Loucy (cell line): ENCODE data around the gene DNM1.

Experiments used
- H2AFZ ChIP-seq: fragments of 200-600 bp; sonication (generic); 2 replicates; pipeline ENCODE4 v1.6.0; 2016; ENCODE audit warnings: antibody characterized with exemption, mild to moderate bottlenecking, low read length, moderate library complexity
- H3F3A ChIP-seq: fragments of 200-600 bp; 2 replicates; pipeline ENCODE4 v1.6.0; 2016; ENCODE audit warnings: antibody characterized with exemption, low read depth, mild to moderate bottlenecking
- H3K27me3 ChIP-seq: fragments of 200-600 bp; sonication (generic); 2 replicates; pipeline ENCODE4 v1.6.1; 2014; ENCODE audit warnings: low read length, mild to moderate bottlenecking; ENCODE audit not compliant: insufficient read depth, poor library complexity, severe bottlenecking
- H3K36me3 ChIP-seq: fragments of 200-600 bp; sonication (generic); 2 replicates; pipeline ENCODE4 v1.6.1; 2016; ENCODE audit warnings: low read length; ENCODE audit not compliant: insufficient read depth
- H3K4me1 ChIP-seq: fragments of 200-600 bp; sonication (generic); 2 replicates; pipeline ENCODE4 v1.5.1; 2014; ENCODE audit warnings: low read length, mild to moderate bottlenecking; ENCODE audit not compliant: insufficient read depth, poor library complexity, severe bottlenecking
- H3K4me2 ChIP-seq: fragments of 200-600 bp; sonication (generic); 2 replicates; pipeline ENCODE4 v1.6.0; 2014; ENCODE audit warnings: antibody characterized with exemption, low read length, low read depth, mild to moderate bottlenecking; ENCODE audit not compliant: poor library complexity, severe bottlenecking
- H3K4me3 ChIP-seq: fragments of 200-600 bp; sonication (generic); 2 replicates; pipeline ENCODE4 v1.5.1; 2014; ENCODE audit warnings: low read length, mild to moderate bottlenecking, mixed read lengths; ENCODE audit not compliant: poor library complexity, severe bottlenecking
- H3K79me2 ChIP-seq: fragments of 200-600 bp; sonication (generic); 2 replicates; pipeline ENCODE4 v1.6.1; 2014; ENCODE audit warnings: low read length; ENCODE audit not compliant: insufficient read depth
- H3K9ac ChIP-seq: fragments of 200-600 bp; sonication (generic); 2 replicates; pipeline ENCODE4 v1.6.0; 2014; ENCODE audit warnings: mild to moderate bottlenecking, low read depth, low read length, moderate library complexity; ENCODE audit not compliant: poor library complexity, severe bottlenecking
- H3K9me2 ChIP-seq: fragments of 200-600 bp; sonication (generic); replicated peaks from 2 replicates; pipeline ENCODE4 v1.6.1; 2016; ENCODE audit warnings: low read depth, low read length, mixed read lengths
- H3K9me3 ChIP-seq: fragments of 200-600 bp; sonication (generic); 2 replicates; pipeline ENCODE4 v1.6.1; 2014; ENCODE audit warnings: mild to moderate bottlenecking, antibody characterized with exemption, low read length, low read depth; ENCODE audit not compliant: insufficient read depth
- H4K20me1 ChIP-seq: fragments of 200-600 bp; sonication (generic); 2 replicates; pipeline ENCODE4 v1.6.0; 2014; ENCODE audit warnings: antibody characterized with exemption, low read length, mild to moderate bottlenecking; ENCODE audit not compliant: insufficient read depth, poor library complexity, severe bottlenecking
- EZH2phosphoT487 ChIP-seq: fragments of 200-600 bp; IDR thresholded peaks from 2 replicates; pipeline ENCODE4 v1.6.1; 2018; ENCODE audit warnings: antibody characterized with exemption, mild to moderate bottlenecking, moderate library complexity, borderline replicate concordance
- TF ChIP-seq, protein P1 (sequence below): fragments of 200-600 bp; sonication (generic); conservative IDR thresholded peaks from 2 replicates; pipeline ENCODE4 v1.5.1; 2014; ENCODE audit warnings: mild to moderate bottlenecking, antibody characterized with exemption, low read length

DNM1 gene

DNA sequence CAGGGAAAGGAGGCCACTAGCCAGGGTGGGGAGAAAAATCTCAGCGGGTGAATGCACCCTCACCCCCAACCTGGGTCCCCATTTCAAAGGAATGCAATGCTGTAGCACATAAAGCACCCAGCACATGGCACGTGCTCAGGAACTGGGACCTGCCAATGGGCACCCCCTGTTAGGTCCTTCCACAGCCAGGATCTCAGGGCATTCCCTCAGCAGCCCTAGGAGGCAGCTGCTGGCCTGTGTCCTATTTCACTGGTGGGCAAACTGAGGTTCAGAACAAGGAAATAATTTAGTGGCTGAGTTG lies 8.8 kb downstream of the DNM1 start:
- H2AFZ ChIP-seq, result no peak overlapping the region
- TF ChIP-seq EZH2phosphoT487, result no peak
- TF ChIP-seq, protein P1, sequence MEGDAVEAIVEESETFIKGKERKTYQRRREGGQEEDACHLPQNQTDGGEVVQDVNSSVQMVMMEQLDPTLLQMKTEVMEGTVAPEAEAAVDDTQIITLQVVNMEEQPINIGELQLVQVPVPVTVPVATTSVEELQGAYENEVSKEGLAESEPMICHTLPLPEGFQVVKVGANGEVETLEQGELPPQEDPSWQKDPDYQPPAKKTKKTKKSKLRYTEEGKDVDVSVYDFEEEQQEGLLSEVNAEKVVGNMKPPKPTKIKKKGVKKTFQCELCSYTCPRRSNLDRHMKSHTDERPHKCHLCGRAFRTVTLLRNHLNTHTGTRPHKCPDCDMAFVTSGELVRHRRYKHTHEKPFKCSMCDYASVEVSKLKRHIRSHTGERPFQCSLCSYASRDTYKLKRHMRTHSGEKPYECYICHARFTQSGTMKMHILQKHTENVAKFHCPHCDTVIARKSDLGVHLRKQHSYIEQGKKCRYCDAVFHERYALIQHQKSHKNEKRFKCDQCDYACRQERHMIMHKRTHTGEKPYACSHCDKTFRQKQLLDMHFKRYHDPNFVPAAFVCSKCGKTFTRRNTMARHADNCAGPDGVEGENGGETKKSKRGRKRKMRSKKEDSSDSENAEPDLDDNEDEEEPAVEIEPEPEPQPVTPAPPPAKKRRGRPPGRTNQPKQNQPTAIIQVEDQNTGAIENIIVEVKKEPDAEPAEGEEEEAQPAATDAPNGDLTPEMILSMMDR, result no peak
- H3K4me1 ChIP-seq, result no peaks in the 10 kb centered on the region
- H3K79me2 ChIP-seq, result no peaks in the 10 kb centered on the region
- H3K27me3 ChIP-seq, result no peaks in the 10 kb centered on the region
- no peaks in the 10 kb centered on the region for H3K36me3 ChIP-seq
- no peaks in the 10 kb centered on the region for H4K20me1 ChIP-seq
- no peaks in the 10 kb centered on the region for H3F3A ChIP-seq
- H3K4me2 ChIP-seq, result no peak overlapping the region
- no peak overlapping the region for H3K9ac ChIP-seq
- no peaks in the 10 kb centered on the region for H3K9me3 ChIP-seq
- no peaks in the 10 kb centered on the region for H3K9me2 ChIP-seq
- no peak overlapping the region for H3K4me3 ChIP-seq

DNA sequence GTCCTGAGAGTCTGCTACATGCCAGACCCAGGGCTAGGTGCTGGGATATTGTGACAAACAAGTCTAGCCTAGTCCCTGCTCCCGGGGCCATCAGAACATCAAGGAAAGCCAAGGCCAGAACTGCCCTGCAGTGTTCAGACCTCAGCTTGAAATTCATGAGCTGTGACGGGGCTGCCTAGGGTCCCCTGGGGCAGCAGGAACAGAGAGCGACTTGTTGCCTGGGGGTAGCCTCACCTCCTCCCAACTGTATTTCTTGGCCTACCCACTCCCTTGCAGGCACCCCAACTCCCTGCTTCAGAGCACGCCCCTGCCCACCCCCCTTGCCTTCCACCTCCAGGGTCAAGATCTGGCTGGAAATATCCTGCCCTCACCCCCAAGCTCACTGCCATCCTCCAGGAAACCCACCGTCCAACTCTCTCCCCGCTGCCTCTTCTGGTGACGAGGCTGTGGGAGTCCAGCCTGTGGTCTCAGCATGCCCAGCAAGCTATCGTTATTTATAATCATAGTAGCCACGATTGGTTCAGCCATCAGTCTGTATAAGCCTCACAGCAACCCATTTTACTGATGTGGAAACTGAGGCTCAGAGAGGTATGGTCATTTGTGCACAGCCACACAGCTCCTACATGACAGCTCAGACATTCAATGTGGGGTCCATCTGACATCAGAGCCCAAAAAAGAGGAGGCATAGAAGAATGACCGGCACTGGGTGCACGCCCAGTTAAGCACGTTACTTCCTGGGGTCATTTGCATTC lies 10.7 kb downstream of the DNM1 start:
- Histone ChIP-seq H3F3A (no peaks in the 10 kb centered on the region), H3K79me2 (no peaks in the 10 kb centered on the region), H3K4me1 (no peaks in the 10 kb centered on the region), H2AFZ (no peak overlapping the region), H3K9me3 (no peaks in the 10 kb centered on the region), H3K36me3 (no peaks in the 10 kb centered on the region), H4K20me1 (no peaks in the 10 kb centered on the region), H3K9me2 (no peaks in the 10 kb centered on the region), H3K4me3 (no peak overlapping the region), H3K9ac (no peak overlapping the region), H3K4me2 (no peak overlapping the region), H3K27me3 (no peaks in the 10 kb centered on the region)
- TF ChIP-seq EZH2phosphoT487, result no peak
- TF ChIP-seq, protein P1, result no peak

DNA sequence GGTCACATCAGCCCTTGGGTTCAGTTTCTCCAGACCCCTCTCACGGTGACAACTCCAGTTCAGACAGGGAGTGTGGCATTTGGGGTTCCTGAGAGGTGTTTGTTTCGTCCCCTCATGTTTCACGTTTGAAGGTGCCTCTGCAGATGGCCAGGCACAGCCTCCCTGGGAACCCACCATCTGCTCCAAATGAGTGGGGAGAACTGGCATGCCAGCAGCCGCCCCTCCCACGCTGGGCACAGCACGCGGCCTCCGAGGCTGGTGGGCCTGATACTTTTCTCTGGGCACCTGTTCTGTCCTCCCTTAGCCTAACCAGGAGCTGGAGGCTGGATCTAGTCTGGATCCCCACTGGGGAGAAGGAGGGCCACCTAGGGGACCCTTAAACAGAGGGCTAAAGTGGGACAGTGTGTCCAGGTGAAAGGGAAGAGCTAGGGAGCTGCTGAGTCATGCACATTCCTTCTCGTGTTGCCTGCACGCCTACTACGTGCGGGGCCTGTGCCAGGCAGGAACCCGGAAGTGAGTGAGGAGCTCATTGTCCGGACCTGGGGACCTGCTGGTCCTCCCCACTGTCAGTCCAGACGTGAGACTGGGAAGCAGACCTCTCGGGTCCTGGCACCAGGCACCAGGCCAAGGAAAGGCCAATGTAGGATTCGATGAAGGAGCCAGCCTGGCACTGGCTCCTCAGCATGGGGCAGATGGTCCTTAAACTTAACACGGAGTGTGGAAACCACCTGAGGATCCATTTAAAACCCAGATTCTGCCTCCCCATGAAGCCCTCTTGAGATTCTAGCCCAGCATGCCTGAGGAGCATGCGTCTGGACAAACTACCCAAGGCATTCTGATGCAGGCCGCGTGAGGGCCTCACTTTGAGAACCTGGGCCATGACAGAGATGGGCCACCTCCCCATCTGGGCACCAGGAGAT lies 11.7 kb downstream of the DNM1 start:
- Histone ChIP-seq H2AFZ (no peak overlapping the region), H3K9me2 (no peaks in the 10 kb centered on the region), H3K9me3 (no peaks in the 10 kb centered on the region), H4K20me1 (no peaks in the 10 kb centered on the region), H3K9ac (no peak overlapping the region), H3K4me3 (no peak overlapping the region), H3K36me3 (no peaks in the 10 kb centered on the region), H3K4me1 (no peaks in the 10 kb centered on the region), H3K4me2 (no peak overlapping the region), H3F3A (no peaks in the 10 kb centered on the region), H3K27me3 (no peaks in the 10 kb centered on the region), H3K79me2 (no peaks in the 10 kb centered on the region)
- no peak for TF ChIP-seq EZH2phosphoT487
- TF ChIP-seq, protein P1, result no peak
